Right lobe of liver (tissue), 4 donors: ENCODE measurements around the gene LIPA.

Experiments
- POLR2A ChIP-seq: fragments of 450-650 bp; IDR thresholded peaks from one replicate; pipeline ENCODE4 v1.6.1; 2017; ENCODE audit warnings: antibody characterized with exemption, mild to moderate bottlenecking
- TF ChIP-seq, protein P1 (sequence below), 4 donors: fragments of 200-600 bp in 3 of 4; fragments of 450-650 bp in 1 of 4; IDR thresholded peaks; one replicate each; pipeline versions ENCODE4 v1.5.1 to v1.8.0; 2016 to 2022; ENCODE audit warnings: antibody characterized with exemption in 4 of 4, mild to moderate bottlenecking in 2 of 4
- donor health status: DM: no; HTN: no; CAD: no.
- donor health status: DM: no; HTN: no; CAD: no.
- donor health status: DM: no; HTN: yes; CAD: no.

DNA sequence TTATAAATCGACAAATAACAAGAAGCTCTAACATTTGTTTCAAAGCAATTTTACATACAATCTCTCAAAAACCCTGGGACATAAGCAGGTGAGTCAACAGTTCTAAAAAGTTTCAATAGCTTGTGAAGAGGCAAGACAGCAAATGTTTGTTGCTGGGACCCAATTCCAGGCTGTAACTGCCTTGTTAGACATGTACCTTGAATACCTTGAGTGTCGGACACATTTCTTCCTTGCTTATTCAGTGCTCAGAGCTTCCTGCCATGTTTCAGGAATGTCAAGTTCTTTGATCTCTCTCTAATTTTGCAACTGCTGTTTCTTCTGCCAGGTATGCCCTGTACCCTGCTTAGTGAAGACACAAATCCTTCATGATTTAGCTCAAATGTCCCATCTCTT lies 49.5 kb downstream of the LIPA start:
- TF ChIP-seq, protein P1, sequence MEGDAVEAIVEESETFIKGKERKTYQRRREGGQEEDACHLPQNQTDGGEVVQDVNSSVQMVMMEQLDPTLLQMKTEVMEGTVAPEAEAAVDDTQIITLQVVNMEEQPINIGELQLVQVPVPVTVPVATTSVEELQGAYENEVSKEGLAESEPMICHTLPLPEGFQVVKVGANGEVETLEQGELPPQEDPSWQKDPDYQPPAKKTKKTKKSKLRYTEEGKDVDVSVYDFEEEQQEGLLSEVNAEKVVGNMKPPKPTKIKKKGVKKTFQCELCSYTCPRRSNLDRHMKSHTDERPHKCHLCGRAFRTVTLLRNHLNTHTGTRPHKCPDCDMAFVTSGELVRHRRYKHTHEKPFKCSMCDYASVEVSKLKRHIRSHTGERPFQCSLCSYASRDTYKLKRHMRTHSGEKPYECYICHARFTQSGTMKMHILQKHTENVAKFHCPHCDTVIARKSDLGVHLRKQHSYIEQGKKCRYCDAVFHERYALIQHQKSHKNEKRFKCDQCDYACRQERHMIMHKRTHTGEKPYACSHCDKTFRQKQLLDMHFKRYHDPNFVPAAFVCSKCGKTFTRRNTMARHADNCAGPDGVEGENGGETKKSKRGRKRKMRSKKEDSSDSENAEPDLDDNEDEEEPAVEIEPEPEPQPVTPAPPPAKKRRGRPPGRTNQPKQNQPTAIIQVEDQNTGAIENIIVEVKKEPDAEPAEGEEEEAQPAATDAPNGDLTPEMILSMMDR (IDR thresholded peaks at IDR 0.05) = no peak
- no peak for TF ChIP-seq POLR2A
